Retina (tissue), 1 donor: Measurements from ENCODE around the gene NSDHL.
A peak's percentile ranks its signal among the peaks of the same experiment; 100 is the strongest.
"Not testable (repeated sequence)": the region's sequence is repeated elsewhere in the genome, so short reads cannot be mapped to it uniquely, and the experiment has no call there.

ENCODE experiments used
- DNase-seq: peaks from one replicate; pipeline ENCODE4 v3.0.0-alpha.2; 2016

The NSDHL gene

DNA sequence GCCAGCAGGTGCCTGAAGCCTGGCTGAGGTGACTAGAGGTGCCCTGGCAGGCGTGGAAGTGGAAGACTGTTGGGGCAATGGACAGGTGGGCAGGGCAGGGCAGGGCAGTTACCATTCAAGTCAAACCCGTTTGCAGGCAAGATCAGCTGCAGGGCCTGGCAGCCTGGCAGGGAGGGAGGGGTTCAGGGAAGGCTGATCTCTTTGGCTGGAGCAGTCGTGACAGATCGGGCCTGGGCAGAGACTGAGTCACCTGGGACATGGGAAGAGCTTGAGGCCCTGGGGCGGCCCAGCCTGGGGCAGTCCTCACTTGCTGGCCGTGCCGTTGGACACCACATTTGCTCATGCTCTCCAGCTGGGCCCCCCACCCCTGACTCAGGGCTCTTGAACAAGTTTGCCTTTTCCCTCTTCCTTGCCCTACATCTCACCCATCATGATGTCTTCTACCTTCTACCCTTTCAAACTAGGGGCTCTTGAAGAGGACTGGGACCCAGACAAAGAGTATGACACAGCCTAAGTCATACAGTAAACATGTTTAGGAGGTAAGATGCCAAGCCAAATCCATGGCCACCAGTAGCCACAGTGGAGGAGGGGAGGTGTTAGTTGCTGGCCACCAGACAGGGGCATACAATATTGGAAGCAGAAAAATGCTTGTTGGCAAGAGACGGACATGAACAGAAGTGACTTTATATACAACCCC, 65.0 kb downstream of the NSDHL start:
- DNase-seq: no peak

DNA sequence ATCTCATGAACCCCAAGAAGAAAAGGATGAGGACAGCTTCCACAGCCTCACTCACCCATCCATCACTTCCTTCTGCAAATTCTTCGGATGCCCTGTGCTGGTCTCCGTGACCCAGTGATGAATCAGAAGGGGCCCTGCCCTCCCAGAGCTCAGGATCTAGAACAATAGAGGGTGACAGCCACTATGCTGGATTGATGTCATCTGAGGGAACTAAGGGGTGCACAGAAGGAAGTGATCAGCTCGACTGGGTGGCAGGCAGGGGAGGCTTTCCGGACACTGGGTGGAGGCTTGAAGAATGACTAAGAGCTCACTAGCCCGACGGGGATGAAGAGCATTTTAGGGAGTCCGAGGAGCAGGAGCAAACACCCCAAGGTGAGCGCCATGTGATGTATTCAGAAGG, 65.6 kb downstream of the NSDHL start:
- DNase-seq: no peak

DNA sequence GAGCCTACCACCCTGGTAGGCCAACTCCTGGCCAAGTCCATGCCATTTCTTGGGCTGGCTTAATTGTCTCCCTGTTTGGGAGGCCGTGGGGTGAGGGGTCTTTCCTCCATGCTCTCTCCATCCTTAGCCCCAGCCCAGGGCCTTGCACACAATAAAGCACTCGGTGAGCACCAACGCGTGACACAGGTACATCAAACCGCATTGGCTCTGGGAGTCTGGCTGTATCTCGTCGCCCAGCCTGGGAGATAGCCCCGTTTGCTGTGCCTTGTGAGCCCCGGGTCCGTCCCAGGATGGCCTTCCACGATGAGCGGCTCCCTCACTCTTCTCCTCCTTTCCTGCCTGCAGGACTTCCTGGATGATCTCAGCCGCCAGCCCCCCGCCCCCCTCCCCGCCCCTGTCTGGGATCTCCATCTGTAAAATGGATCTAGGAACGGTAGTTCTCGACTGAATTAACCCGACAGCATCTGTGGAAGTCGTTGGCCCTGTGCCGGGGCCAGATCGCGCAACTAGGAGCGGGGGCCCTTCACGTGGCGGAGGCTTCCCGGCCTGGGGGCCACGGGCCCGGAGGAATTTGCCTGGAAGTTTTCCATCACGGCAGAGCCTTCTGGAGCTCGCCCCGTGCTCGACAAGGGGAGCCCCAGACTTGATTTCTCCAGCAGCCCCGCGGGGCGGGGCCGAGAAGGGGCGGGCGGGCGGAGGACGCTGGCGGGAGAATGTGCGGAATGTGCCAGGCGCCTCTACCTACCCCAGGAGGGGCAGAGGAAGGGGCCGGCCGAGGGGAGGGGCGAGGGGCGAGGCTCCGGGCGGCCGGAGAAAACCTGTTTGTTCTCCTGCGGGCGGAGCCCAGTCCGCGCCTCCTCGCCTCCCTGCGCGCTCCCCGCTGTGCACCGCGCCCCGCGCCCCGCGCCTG, 66.6 kb downstream of the NSDHL start, which contains the start of gene ZNF185:
Gene ZNF185, plus strand, starts transcription at position 846 of the 910 bp plus-strand sequence. CDS start 16,423 bp downstream, outside the sequence.
- no peak for DNase-seq

DNA sequence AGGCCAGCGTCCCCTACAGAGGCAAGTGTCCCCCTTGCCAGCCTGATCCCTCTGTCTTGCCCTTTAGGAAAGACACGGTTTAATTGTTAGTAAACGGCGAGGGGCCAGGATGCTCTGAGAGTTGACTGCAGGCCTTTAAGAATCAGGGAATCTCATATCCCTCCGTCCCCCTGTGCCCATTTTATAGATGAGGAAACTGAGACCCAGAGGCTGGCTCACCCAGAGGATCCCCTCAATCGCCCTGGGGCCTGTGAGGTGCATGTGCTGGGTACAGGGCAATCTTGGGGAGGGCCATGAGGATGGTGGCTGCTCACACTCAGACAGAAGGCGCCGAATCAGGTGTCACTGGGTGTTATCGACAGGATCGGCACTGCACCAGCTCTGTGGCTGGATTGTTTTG, 67.6 kb downstream of the NSDHL start:
- no peak for DNase-seq

DNA sequence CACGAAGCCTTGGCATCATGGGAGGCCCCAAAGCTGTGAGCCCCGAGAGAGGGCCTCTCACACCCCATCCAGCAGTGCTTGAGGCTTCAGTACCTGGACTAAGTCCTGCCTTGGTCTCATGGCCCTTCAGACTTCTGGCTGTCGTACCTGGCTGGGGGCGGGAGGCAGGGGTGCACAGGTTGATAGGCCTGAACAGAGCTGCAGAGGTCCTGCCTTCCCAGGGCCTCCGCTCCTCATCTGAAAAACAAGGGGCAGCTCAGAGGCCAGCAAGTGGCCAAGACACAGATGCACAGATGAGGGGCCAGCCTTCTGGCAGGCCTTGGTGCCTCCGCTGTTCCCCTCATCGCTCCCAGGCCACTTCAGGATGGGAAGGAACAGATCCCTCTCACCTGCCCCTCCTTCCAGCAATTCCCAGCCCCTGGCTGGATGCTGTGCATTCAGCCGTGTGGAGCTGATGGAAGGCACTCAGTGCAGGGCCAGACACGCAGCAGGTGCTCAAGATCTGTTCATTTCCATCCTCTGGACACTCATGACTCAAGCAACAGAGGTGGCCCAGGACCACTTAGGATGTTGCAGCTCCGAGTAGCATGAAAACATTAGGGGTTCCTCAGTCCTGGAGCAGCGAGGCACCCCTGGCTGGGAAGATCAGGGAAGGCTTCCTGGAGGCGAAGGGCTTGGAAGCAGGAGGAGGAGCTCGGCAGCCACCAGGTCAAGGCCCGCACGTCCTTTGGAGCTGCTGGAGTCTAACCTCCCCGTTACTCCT, 68.4 kb downstream of the NSDHL start:
- no peak for DNase-seq

DNA sequence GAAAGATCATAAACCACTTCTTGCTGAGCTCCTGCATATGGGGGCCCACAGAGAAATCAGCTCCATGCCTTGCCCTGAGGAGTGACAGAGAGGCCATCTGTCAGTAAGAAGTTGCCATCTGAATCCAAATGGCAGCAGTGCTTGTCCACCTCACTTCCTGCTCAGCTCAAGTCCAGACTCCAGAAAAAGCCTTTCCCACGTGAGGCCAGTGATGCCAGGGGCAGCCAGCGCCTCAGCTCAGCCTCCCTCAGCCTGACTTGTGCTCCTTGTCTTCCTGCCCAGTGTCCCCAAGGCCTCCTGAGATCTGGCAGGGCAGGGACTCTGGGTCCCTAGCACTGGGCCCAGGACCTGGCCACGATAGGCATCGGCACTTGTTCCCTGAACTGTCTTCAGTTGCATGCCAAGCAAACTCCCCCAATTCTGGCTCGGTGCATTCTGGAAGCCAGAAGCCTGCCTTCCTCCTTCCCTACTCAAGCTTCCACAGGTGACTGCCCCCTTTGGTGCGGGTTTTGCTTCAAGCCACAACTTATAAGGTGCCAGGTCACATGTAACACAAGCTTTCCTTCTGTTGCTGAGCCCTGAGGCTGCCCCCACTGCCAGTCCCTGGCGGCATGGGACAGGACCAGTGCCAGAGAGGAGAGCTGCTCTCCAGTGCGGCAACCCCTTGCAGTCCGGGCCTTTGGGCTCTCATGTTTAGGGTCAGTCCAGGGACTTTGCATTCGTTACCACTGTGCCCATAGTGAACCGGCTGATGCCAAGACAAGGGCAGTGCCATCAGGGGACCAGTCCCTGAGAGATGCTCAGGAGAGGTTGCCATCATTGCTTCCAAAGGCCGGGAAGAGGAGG, 69.2 kb downstream of the NSDHL start:
- DNase-seq: no peak

DNA sequence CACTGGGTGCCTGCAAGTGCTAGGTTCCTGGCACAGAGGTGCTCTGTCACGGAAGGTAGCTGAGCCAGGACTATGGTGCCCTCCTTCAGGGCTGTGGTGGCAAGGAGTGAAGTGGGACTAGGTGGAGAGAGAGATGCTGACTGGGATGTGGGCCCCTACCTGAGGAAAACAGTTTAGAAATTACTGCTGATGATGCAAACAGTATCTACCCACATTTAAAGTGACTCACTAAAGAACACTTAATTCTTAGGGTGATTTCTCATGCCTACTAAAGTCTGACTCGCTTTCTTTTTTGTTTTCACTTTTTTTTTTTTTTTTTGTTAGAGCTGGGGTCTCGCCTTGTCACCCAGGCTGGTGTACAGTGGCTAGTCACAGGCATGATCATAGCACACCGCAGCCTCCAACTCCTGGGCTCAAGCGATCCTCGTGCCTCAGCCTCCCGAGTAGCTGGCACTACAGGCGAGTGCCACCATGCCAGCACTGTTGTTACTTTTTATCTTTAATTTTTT, 70.1 kb downstream of the NSDHL start:
- DNase-seq: no peak

DNA sequence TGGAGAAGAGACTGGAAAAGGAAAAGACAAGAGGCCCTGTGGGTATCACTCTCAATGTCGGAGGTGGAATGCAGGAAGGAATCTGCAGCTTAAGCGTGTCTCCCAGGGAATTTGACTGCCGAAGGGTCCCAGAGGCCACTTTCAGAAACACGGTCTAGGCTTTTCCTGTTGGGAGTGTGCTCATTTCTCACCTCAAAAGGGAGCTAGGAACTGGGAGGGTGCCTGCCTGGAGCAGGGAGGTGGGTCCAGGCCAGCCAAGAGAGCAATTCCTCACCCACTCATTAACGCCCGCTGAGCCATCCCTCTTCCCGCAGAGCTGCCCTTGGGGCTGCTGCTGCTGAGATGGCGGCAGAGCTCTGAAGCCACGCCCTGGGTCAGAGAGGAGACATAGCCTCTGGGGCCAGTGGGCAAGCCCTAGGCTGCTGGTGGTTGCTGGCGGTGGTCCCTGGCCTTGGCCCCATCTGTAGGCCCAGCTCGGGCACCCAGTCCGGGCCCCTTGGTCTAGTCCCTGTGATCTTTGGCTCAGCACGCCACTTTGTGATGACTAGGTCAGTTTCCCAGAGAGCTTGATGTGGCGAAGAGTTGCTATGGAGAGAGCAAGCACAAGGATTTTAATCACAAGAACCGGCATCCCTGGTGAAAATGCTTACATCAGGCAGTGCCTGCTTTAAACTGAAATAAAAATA, 71.1 kb downstream of the NSDHL start:
- no peak for DNase-seq

DNA sequence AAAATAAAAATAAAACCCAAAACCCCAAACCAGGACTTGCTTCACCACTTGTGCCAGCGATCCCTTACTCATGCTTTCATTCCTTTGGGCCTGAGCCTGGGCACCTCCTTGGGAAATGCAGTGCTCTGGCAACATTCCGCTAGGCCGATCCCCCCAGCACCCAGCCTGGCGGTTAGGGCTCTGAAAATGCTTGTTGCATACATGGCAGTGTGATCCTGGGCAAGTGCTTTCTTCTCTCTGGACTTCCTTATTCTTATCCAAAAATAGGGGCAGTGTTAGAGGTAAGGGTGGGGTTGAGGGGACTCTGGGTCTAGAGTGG, 71.6 kb downstream of the NSDHL start:
- DNase-seq: no peak

DNA sequence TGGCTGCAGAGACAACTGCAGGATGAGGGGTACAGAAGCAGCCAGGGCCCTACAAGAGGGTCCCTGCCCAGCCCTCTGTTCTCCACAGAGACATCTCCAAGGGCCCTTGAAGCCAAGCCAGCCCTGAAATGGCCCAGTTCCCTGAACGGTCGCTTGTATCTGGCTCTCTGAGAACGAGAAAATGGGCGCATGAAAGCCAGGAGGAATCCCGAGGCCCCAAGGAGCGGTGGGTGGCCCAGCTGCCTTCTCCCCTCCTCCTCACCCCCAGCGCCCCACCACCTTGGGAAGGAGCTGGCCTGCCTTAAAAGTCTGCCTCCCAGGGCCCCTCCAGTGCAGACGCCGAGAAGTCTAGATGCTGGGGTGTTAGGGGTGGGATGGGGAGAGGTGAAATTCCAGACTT, 72.7 kb downstream of the NSDHL start:
- DNase-seq: no peak

DNA sequence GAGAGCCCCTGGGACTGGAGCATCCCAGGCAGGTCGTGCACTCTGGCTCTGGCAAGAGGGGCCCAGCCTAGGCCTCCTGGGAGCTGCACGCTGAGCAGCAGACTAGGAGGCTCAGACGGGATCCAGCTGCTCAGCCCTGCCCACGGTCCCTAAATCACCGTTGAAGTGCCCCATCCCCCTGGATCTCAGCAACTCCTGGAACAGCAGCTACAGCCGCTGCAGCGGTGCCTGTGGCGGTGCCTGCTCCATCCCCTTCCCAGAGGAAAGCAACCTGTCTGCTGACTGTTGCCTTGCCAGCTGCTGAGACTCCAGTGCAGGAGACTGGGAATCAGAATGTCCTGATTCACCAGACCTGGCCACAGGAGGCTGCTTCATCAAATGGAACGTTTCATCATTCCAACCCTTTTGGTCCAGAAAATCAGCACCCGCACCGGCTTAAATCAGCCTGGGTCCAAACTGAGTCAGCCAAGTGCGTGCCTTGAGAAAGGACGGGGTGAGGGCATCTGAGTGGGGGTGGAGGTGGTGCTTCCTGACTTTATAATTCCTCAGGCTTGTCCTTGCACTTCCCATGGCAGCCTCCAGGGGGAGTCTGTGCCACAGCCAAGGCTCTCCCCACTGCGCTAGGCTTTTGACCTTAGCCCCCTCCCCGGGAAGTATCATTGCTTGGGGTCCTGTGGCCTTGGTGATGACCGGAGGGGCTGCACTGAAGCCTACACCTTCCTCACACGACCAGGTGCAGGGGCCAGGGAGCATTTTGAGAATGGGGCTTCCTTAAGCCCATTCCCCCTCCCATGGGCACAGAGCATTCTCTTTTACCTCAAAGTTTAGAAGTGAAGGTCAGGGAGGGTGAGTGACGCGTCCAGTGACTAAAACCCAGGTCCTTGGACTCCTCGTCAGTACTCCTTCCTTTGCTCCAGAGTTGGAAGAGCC, 73.6 kb downstream of the NSDHL start:
- DNase-seq: peak; percentile 69

DNA sequence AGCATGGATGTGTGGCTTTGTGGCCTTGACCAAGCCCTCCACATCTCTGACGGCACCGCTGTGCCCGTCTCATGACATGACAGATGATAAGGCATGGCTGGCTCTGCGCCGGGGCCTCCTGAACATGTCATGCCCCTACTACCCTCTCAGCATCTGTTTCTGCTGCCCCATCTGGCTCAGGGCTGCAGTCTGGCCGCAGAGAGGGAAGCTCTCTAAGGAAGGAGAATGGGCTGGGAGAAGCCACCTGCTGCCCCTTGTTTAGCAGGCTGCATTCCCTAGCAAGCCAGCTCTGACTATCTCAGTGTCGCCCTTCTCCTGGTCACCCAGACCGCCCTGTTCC, 74.2 kb downstream of the NSDHL start:
- DNase-seq: no peak

DNA sequence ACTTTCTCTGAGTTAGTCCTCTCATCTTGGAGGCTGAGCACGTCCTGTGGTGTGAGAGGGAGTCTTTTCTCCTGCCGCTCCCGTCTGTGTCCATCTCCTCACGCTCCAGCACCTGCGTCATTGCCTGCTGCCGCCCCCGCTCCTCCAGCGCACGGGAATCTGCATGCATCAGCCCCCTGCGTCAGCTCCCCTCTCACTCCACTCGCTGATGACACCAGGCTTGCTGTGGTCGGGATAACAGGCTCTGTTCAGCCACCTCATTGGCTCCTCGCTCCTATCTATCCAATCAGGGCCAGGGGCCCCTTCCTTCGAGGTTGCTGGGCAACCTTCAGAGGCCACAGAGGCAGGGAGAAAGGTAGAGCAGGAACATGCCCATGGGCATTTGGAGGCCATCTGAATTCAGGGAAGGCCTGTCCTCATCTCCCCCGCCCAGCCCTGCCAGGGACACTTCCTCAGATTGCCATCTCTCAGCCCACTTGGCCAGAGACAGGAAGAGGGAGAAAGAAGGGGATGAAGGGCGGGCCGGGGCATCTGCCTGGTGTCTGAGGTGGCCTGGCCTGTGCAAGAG, 76.3 kb downstream of the NSDHL start:
- peak; percentile 67 for DNase-seq

DNA sequence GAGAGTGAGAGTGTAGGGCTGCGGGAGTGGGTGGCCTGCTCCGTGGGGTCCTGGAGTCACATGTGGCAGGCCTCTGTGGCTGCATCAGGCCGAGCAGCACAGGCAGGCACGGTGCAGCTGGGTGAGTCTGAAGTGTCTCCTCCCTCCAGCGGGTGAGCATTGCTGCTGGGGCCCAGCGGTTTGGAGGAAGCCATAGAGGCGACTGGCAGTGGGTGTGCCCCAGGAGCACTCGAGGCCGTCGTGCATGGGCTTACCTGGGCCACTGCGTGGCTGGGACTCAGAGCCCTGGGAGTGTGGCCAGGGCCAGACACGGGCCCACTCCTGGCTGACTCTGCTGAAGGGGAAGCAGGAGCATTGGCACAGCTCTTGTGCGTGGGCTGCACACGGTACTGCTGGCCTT, 77.6 kb downstream of the NSDHL start:
- no peak for DNase-seq

DNA sequence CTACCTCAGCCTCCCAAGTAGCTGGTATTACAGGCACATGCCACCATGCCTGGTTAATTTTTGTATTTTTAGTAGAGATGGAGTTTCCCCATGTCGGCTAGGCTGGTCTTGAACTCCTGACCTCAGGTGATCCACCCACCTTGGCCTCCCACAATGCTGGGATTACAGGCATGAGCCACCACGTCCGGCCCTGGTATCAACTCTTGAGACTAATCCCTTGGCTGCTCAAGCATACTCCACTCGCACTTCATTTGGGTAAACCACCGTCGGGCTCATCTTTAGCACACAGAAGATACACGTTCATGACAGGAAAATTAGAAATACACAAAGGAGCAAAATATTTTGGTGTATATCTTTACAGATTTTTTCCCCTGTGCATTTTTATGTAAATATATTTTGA, 79.2 kb downstream of the NSDHL start:
- not testable (repeated sequence) for DNase-seq

DNA sequence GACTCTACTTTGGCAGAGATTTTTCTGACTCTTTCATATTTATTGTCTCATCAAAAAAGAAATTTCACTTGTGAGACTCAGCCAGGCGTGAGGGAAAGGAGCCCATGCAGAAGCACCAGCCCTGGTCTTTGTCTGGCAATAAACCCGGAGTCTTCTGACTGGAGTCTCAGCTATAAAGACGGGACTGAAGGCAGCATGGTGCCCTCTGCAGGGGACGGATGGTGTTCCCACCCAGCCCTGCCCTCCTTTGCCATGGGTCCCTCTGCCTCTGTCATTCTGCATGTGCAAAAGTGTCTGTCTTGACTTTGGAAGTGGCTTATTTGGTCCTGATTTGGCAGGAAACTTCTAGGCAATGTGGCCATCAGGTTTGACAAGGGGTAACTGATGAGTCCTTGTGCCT, 81.2 kb downstream of the NSDHL start:
- DNase-seq: no peak

DNA sequence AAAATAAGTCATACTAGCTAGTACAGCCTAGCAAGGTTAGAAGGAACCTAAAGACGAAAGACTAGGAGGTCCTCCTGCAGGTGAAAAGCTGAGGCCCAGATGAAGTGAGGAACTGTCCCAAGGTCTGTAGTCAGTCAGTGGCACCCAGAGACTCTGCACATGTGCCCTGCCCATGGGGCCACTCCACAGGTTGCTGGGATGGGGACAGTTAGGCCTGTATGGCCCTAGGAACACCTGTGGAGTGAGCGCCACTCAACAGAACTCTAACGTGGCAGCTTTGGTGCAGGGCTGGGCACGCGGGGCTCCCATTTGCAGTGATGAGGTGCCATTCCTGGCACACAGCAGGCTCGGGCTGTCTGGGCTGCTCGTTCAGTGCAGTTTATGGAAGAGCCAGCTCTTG, 81.8 kb downstream of the NSDHL start:
- no peak for DNase-seq

DNA sequence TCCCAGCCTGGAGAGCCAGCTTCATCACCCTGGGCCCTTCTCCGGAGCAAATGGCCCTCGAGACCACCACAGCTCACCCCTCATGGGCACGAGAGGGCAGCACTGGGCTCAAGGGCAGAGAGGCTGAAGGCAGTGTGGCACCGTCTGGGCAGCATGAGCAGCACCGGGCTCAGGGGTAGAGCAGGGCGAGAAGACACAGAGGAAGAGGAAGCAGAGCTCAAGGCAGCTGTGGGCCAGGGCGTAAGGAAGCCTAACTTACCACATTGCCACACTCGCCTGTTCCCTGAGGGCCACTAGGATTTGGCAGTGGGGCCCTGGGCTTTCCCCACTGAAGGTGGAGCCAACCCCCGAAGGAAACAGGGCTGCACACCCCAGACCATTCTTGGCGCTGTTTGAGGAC, 82.5 kb downstream of the NSDHL start:
- DNase-seq: no peak

DNA sequence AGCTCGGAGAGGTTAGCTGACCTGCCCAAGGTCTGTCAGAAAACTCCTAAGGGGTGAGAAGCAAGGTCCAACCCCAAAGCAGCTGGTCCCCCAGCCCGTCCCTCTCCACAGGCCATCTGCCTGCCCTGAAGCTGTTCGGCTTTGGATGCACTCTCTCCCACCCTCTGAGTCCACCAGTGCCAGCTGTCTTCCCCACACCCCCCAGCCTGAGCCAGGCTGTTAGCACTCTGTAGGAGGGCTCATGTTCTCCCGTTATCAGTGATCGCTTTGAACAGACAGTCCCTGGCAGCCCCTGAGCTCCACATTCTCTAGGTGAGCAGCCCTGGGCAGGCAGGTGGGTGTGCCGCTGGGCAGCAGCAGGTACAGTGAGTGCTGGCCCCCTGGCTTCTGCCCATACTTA, 83.0 kb downstream of the NSDHL start:
- DNase-seq: no peak

DNA sequence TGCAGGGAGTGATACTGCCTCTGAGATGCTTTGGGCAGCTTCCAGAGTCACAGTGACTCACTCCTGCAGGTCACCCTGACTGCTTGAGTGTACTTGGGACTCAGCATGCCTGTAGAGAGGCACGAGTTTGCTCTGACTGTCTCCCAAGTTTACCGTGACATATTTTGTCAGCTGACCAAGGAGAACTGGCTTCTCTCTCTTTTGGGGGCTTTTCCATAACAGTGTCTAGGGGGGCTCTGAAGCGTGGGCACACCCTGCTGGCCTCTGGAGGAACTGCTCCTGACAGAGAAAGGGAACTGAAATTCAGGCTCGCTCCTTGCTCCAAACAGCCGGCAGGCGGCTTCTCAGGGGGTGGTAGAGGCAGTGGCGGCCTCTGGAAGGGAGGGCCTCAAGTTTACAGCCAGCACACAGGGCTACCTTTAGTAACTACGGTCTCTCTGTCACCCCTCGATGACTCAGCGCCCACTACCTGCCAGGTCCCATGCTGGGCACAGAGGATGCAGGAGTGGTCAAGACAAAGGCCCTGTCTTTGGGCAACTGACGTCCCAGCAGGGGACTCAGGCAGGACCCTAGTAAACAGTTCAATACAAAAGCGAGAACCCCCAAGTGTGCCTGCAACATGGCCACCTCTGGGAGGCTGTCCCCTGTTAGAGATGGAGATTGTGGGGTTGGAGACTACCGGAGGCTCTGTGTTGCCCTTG, 84.8 kb downstream of the NSDHL start:
- peak; percentile 71 for DNase-seq
